Epithelial cell of proximal tubule (primary cell): ENCODE measurements around the gene SCP2. TPM values are rescaled to one million over a fixed set of nuclear protein-coding genes. Genes with fewer than 3 reads are reported as not detected.

ENCODE experiments used
- DNase-seq: peaks from one replicate; pipeline ENCODE4 v3.0.0-alpha.2; 2011; ENCODE audit warnings: low read depth
- H3K4me3 ChIP-seq: 2 replicates; pipeline ENCODE4 v1.5.1; 2011; ENCODE audit warnings: low read depth, mild to moderate bottlenecking, low read length
- CTCF ChIP-seq: conservative IDR thresholded peaks from 2 replicates; pipeline ENCODE4 v1.5.1; 2012; ENCODE audit warnings: low read depth, mild to moderate bottlenecking, low read length
- total RNA-seq: library from RNA; depleted of rRNA; stranded (reverse); fragments of >200 nt; gene quantifications from 2 replicates; pipeline ENCODE4 v1.2.3, GENCODE V29; 2015

Gene SCP2
- total RNA-seq, 1 donor from 2014 or later = 110 TPM

- no peak for DNase-seq
- H3K4me3 ChIP-seq = no peak overlapping the region
- no peak for TF ChIP-seq CTCF
Measured at GRCh38 chr1:53085405-53085804, 158.3 kb downstream of the SCP2 start.

GRCh38 chr1:53086491-53087070 lies 159.5 kb downstream of the SCP2 start:
- H3K4me3 ChIP-seq = no peak overlapping the region
- no peak for TF ChIP-seq CTCF
- DNase-seq = no peak

DNA sequence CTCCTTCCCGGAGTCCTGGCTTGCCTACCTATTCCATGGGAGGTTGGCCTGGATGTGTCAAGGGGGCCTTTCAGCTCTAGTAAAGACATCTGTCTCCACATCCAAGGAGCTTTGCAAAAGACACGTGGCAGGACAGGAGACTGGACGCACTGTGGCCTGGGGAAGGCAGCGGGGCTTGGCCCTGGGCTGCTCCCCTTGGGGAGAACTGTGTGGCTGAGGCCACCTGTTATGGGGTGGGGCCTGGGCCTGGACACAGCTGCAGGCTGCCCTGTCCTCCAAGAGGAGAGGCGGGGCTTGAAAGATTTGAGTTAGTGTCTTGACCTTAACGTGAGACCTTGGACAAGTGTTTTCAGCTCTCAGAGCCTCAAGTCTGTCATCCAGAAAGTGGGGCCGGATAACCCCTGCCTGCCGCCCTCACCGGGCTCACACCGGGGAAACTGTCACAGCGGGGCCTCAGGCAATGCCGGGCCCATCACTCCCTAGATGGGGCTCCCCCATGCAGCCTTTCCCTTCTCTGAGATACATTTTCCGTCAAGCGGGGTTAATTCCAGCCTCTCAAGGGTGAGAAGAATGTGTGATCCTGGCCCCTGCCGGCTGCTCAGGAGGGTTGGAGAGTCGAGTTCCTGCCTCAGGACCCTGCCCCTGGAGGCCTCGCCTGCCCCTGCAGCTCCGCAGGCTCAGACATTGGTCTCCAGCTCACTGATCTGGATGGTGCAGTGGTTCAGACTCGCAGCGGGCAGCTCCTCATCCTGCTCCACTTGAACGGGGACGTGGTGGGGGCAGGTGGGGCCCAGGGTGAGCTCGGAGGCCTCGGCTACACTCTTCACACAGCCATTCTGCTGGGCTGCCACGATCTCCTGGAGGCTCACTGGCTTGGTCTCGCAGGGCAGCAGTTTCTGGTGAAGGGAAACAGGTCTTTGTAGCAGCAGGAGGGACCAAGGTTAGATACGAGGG lies 160.5 kb downstream of the SCP2 start:
- no peak for TF ChIP-seq CTCF
- DNase-seq = no peak
- H3K4me3 ChIP-seq = no peak overlapping the region

- no peak for TF ChIP-seq CTCF
- DNase-seq = no peak
- no peak overlapping the region for H3K4me3 ChIP-seq
Measured at GRCh38 chr1:53088616-53089300, 161.7 kb downstream of the SCP2 start.

- TF ChIP-seq CTCF = no peak
- H3K4me3 ChIP-seq = no peak overlapping the region
- no peak for DNase-seq
Measured at GRCh38 chr1:53089478-53090226, 162.6 kb downstream of the SCP2 start.

- no peak for DNase-seq
- no peak for TF ChIP-seq CTCF
Measured at GRCh38 chr1:53090227-53091147, 163.4 kb downstream of the SCP2 start.

More at GRCh38 chr1:53090227-53091147, 163.4 kb downstream of the SCP2 start:
- no peak overlapping the region for H3K4me3 ChIP-seq
